H1 (cell line): Measurements from ENCODE around the gene MYO16. TPM values are rescaled to one million over a fixed set of nuclear protein-coding genes. Genes with fewer than 3 reads are reported as not detected.

Source experiments
- BACH1 ChIP-seq: IDR thresholded peaks from 2 replicates; pipeline ENCODE4 v1.6.1; 2012; ENCODE audit warnings: low read length, improper control_type of control experiment
- CBX5 ChIP-seq: fragments of 300-800, 300-1000 bp; sonication (generic); IDR thresholded peaks from 2 replicates; pipeline ENCODE4 v1.7.1; 2016; ENCODE audit warnings: antibody characterized with exemption, low read length, low read depth
- CHD1 ChIP-seq: IDR thresholded peaks from 2 replicates; pipeline ENCODE4 v1.6.1; 2012; ENCODE audit warnings: low read depth, low read length, improper control_type of control experiment
- EP300 ChIP-seq, 2 experiments: IDR thresholded peaks; 1 replicate in 1 of 2; 2 replicates in 1 of 2; pipeline ENCODE4 v1.6.1; 2011 to 2012; ENCODE audit warnings: low read depth in 2 of 2, low read length in 2 of 2, mild to moderate bottlenecking in 2 of 2, borderline replicate concordance in 1 of 2, inconsistent platforms in 1 of 2, moderate library complexity in 1 of 2
- JUND ChIP-seq: IDR thresholded peaks from 2 replicates; pipeline ENCODE4 v1.6.1; 2011; ENCODE audit warnings: mild to moderate bottlenecking, improper control_type of control experiment, low read length
- RAD21 ChIP-seq, 2 experiments: IDR thresholded peaks in 1 of 2; conservative IDR thresholded peaks in 1 of 2; 2 replicates each; pipeline ENCODE4 v1.6.1; 2011; ENCODE audit warnings: low read depth in 2 of 2, low read length in 2 of 2, improper control_type of control experiment in 1 of 2, inconsistent platforms in 1 of 2, mild to moderate bottlenecking in 1 of 2, moderate library complexity in 1 of 2
- RNF2 ChIP-seq: fragments of 200-900, 300-1000 bp; sonication (generic); IDR thresholded peaks from 2 replicates; pipeline ENCODE4 v1.7.1; 2016; ENCODE audit warnings: borderline replicate concordance, low read depth, mild to moderate bottlenecking, antibody characterized with exemption, low read length; ENCODE audit not compliant: poor library complexity, severe bottlenecking; ENCODE audit errors: missing control alignments
- SP2 ChIP-seq: IDR thresholded peaks from 2 replicates; pipeline ENCODE4 v1.6.1; 2012; ENCODE audit warnings: mild to moderate bottlenecking, low read length, inconsistent platforms
- polyA plus RNA-seq, 7 experiments: library from polyadenylated mRNA; depleted of rRNA in 3 of 7; stranded (reverse) in 5 of 7; unstranded in 2 of 7; fragments of >200 nt in 5 of 7; fragments of 200-250 nt in 2 of 7; gene quantifications; 1 replicate in 5 of 7; 2 replicates in 1 of 7; 4 replicates in 1 of 7; pipeline versions ENCODE4 v1.2.1 to v1.2.3, GENCODE V29; 2011 to 2013; ENCODE audit warnings: missing spikeins in 2 of 7, mixed read lengths in 2 of 7
- total RNA-seq: library from RNA; stranded (reverse); fragmentation: NEBNext Ultra II Directional; extraction: Animal tissue kit (Norgen Biotek cat#: 25700); gene quantifications from 2 replicates; pipeline ENCODE4 v1.2.1, GENCODE V29; 2021
- TF ChIP-seq, protein P1 (sequence below): fragments of 300-600 bp; sonication (generic); IDR thresholded peaks from 2 replicates; pipeline ENCODE4 v1.7.1; 2012; ENCODE audit warnings: low read length, moderate library complexity, mild to moderate bottlenecking, inconsistent platforms; ENCODE audit not compliant: insufficient replicate concordance
- TF ChIP-seq, protein P2 (sequence below): IDR thresholded peaks from 2 replicates; pipeline ENCODE4 v1.6.1; 2011; ENCODE audit warnings: low read length, improper control_type of control experiment

The MYO16 gene
- total and polyA plus RNA-seq, 2 of the 8 experiments (the other 6 are each of a cell fraction or from before 2014, with no cell fraction given), result 0.02 to 0.22 TPM

DNA sequence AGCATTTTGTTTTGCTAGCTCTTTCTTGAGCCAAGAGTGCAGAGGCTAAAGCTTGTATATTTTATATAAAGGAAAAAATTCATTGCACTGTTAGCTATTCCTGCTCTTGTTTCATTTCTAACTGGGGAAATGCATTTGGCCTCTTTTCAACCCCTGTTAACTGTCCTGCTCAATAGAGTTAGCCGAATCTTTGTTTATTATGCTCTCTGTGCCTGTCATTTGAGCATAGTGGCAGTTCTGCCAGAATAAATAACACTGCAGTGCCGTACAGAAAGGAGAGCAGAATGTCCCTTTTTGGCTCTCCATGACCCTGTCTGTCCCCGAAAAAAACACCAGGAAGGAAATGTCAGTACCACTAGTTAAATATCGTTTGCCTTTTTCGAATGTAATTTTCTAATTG lies 350.8 kb downstream of the MYO16 start (continued):
- TF ChIP-seq, protein P1, sequence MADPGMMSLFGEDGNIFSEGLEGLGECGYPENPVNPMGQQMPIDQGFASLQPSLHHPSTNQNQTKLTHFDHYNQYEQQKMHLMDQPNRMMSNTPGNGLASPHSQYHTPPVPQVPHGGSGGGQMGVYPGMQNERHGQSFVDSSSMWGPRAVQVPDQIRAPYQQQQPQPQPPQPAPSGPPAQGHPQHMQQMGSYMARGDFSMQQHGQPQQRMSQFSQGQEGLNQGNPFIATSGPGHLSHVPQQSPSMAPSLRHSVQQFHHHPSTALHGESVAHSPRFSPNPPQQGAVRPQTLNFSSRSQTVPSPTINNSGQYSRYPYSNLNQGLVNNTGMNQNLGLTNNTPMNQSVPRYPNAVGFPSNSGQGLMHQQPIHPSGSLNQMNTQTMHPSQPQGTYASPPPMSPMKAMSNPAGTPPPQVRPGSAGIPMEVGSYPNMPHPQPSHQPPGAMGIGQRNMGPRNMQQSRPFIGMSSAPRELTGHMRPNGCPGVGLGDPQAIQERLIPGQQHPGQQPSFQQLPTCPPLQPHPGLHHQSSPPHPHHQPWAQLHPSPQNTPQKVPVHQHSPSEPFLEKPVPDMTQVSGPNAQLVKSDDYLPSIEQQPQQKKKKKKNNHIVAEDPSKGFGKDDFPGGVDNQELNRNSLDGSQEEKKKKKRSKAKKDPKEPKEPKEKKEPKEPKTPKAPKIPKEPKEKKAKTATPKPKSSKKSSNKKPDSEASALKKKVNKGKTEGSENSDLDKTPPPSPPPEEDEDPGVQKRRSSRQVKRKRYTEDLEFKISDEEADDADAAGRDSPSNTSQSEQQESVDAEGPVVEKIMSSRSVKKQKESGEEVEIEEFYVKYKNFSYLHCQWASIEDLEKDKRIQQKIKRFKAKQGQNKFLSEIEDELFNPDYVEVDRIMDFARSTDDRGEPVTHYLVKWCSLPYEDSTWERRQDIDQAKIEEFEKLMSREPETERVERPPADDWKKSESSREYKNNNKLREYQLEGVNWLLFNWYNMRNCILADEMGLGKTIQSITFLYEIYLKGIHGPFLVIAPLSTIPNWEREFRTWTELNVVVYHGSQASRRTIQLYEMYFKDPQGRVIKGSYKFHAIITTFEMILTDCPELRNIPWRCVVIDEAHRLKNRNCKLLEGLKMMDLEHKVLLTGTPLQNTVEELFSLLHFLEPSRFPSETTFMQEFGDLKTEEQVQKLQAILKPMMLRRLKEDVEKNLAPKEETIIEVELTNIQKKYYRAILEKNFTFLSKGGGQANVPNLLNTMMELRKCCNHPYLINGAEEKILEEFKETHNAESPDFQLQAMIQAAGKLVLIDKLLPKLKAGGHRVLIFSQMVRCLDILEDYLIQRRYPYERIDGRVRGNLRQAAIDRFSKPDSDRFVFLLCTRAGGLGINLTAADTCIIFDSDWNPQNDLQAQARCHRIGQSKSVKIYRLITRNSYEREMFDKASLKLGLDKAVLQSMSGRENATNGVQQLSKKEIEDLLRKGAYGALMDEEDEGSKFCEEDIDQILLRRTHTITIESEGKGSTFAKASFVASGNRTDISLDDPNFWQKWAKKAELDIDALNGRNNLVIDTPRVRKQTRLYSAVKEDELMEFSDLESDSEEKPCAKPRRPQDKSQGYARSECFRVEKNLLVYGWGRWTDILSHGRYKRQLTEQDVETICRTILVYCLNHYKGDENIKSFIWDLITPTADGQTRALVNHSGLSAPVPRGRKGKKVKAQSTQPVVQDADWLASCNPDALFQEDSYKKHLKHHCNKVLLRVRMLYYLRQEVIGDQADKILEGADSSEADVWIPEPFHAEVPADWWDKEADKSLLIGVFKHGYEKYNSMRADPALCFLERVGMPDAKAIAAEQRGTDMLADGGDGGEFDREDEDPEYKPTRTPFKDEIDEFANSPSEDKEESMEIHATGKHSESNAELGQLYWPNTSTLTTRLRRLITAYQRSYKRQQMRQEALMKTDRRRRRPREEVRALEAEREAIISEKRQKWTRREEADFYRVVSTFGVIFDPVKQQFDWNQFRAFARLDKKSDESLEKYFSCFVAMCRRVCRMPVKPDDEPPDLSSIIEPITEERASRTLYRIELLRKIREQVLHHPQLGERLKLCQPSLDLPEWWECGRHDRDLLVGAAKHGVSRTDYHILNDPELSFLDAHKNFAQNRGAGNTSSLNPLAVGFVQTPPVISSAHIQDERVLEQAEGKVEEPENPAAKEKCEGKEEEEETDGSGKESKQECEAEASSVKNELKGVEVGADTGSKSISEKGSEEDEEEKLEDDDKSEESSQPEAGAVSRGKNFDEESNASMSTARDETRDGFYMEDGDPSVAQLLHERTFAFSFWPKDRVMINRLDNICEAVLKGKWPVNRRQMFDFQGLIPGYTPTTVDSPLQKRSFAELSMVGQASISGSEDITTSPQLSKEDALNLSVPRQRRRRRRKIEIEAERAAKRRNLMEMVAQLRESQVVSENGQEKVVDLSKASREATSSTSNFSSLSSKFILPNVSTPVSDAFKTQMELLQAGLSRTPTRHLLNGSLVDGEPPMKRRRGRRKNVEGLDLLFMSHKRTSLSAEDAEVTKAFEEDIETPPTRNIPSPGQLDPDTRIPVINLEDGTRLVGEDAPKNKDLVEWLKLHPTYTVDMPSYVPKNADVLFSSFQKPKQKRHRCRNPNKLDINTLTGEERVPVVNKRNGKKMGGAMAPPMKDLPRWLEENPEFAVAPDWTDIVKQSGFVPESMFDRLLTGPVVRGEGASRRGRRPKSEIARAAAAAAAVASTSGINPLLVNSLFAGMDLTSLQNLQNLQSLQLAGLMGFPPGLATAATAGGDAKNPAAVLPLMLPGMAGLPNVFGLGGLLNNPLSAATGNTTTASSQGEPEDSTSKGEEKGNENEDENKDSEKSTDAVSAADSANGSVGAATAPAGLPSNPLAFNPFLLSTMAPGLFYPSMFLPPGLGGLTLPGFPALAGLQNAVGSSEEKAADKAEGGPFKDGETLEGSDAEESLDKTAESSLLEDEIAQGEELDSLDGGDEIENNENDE, result no peak
- TF ChIP-seq CHD1 (no peak), EP300 (IDR thresholded peaks at IDR 0.05; ENCODE audit: borderline replicate concordance in 1 of 2, low read depth in 2 of 2, low read length in 2 of 2) (no peak), BACH1 (no peak), JUND (no peak), SP2 (no peak), RNF2 (no peak), RAD21 (IDR thresholded peaks at IDR 0.05 in 1 of 2, conservative IDR thresholded peaks at IDR 0.05 in 1 of 2; ENCODE audit: low read depth in 2 of 2, low read length in 2 of 2) (no peak), CBX5 (no peak)
- TF ChIP-seq, protein P2, sequence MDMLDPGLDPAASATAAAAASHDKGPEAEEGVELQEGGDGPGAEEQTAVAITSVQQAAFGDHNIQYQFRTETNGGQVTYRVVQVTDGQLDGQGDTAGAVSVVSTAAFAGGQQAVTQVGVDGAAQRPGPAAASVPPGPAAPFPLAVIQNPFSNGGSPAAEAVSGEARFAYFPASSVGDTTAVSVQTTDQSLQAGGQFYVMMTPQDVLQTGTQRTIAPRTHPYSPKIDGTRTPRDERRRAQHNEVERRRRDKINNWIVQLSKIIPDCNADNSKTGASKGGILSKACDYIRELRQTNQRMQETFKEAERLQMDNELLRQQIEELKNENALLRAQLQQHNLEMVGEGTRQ, result no peak
- TF ChIP-seq, all 59 proteins: peak for 0
